Stimulated activated CD8-positive, alpha-beta memory T cell treated with anti-CD3 and anti-CD28 coated beads, Interleukin-15, amount 100 ng/mL, for 4 hours (primary cell): ENCODE data around the gene ZNF608.

Experiments used
- DNase-seq, 2 donors: peaks; one replicate each; pipeline ENCODE4 v3.0.0-alpha.2; 2020; ENCODE audit warnings: low read depth in 2 of 2

Gene ZNF608

DNA sequence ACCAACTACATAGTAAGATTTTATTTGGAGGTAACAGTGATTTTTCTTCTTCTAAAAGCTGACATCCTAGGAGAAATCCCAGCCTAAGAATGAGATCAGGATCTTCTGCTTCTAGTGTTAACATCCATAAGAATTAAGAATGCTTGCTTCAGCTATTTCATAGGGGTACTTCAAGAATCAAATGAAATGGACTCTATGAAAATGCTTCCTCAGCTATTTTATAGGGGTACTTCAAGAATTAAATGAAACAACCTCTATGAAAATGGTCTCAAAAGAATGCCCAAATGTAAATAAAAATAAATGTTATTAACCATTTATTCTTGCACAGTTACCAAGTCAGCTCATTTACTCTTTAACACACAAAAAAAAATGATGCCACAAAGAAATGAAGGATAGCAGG lies 31.5 kb downstream of the ZNF608 start:
- no peak for DNase-seq

DNA sequence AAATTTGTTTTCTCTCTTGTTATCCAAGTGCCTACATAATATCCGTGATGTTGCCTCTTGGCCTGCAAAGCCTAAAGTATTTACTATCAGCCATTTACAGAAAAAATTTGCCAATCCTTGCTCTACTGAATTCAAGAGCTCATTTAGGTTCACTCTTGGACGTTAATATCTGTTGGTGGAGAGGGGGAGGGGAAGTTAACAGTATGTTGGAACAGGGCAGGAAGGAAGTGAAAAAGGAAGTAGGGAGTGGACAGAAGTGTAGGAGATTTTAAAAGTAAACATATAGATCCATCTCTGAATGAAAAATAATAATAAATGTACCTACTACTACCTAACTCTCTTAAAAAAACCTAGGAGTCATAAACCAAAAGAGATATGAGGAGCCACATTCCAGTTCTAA lies 32.8 kb downstream of the ZNF608 start:
- DNase-seq: no peak

DNA sequence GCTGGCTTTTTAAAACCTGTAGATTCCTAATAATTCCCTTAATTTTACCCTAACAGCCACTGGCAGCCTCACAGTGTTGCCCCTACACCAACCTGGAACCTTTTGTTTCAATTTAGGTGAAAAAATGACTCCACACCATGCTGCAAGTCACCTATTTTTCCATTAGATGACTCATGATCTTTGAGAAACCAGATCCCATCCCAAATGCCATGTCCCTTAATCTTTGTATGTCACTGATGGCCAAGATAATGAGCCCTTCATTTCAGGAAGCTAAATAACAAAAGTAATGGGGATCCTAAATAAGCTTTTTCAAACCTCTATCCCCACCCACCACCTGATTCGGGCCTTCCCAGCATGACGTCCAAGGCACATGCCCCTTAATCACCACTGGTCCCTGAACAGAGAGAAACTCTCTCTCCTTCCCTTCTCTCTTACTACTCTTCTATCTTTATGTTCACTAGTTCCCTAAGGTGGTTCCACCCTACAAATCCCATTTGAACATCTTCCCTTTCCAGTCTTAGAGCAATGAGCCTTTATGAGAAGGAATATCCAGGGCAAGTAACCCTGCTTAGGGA lies 33.6 kb downstream of the ZNF608 start:
- no peak for DNase-seq

DNA sequence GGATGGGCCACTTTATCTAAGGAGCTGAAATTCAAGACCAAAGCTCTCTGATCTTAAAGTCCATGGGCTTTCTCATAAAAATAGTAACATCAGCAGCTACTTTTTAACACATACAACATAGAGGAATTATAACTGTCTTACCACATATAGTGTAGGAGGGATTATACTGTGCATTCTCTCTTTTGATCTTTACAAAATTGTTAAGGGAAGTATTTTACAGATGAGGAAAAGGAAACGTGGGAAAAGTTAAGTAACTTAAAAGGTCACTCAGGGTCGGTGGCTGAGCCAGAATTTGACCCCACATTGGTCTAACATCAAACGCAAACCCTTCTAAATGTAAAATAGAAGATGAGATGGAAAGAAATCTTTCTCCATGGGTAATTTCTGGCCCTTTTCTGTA lies 38.4 kb downstream of the ZNF608 start:
- DNase-seq: no peak

DNA sequence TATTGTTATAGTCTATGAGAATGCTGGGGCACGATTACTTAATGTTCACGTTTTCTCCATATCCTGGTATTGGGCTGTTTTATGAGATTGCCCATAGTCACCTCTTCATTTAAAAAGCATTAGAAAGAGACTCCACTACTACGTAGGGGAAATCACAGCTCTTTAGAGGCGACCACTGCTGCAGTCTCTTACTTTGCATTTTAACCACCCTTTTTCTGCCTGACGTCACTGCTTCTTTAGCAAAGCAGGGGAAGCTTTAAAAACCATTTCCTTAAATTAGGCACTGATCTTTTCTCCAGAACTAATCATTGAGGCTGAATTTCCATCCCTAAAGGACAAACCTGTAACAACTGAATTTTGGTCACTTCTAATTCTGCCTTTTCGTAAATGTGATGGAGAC lies 38.9 kb downstream of the ZNF608 start:
- DNase-seq: no peak

DNA sequence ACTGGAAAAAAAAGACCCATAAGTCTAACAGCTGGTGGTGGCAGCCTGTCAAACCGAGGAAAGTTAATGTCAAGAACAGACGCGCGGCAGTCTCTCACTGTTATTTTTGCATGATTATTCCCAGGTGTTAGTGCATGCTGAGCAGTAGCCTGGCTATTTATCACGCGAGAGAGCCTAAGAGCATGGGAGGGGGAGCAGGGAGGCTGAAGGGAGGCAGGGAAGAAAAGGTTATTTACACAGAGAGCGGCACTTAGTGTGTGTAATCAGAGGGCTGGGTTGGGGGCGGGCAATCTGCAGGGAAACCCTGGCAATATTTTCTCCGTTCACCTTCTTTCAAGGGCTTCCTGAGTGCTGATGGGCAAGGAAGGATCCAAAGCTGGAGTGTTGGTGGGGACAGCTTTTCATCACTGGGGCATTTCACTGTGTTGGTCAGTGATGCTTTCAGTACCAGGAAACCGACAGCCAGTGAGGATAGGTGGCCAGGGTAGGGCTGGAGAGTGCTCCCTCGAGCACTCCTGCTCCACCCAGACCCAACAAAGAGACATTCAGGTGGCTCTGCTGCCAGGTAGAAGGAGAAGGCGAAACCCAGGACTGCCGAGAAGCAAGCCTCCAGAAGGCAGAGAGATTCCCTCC lies 39.6 kb downstream of the ZNF608 start:
- no peak for DNase-seq

DNA sequence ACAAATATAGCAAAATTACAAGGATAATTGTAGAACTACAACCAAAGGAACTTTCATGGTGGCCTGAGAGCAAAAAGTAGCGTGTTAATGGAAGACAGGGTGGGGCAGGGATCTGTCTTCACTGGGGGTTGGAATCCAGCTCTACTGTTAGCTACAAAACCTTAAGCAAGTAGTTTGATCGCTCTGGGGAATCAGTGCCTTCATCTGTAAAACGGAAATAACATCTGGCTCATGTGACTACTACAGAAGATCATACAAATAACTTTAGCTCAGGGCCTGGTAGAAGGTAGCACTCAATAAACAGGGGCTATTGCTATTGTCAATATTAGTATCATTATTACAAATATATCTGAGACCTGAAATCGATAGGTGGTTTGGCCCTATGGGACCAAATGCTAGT lies 40.4 kb downstream of the ZNF608 start:
- no peak for DNase-seq

DNA sequence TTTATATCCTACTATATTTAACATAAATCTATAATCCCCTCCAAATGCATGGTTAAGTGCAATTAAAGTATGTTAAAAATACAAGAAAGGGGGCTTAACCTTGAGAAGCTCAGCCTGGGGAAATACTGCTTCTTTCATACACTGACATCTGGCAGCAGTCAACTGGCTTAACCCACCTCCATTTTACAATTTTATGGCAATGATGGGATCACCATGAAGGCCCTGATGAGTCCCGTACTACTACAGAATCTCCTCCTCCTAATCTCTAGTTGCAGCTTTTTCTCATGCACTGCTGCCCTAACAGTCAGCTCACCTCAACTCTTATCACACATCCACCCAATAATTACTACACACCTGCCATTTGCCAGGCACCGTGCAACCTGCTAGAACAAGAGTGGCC lies 40.9 kb downstream of the ZNF608 start:
- no peak for DNase-seq

DNA sequence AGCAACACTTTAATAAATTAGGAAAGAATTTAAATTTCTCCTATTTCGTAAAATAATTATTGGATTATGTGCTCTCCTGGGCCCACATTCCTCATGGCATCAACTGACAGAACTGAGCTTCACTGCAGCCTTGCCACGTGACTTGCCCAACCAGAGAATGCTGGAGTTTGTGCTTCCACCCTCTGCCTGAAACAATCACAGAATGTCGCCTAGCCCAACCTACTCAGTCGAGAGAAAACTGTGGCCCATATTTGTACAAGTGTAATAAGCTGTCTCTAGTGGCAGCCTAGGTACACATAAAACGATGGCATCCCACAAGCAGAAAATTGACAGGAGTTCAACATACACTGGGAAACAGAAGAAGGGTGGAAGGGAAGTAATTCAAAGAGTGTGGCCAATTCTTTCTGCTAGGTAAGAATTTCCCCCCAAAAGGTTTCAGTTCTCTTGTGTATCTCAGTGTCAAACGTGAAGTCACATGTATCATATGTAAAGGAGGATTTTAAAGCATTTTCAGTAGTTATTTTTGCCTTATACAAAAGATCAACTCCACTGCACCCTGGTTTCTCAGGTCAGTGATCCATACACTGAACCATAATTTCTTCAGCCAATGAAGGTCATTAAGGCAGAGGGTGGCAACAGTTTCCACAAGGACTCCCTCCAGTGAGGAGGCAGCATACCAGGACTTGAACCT lies 41.7 kb downstream of the ZNF608 start:
- DNase-seq: no peak

DNA sequence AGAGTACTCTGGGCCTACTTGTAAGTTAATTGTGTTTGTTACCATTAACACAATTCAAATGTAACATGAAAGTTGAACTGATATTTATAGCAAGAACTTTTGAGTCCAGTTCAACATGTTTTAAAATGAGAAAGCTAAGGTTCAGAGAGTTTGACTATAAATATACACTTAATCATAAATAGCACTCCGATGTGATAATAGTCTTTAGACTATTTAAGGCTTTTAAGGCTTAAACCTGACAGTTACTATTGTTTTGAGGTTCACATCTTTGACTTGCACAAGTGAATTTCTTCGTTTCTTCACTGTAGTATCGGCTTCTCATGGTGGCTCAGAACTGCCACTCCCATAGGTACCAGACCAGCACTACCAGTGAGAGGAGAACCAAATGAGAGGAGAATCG lies 42.4 kb downstream of the ZNF608 start:
- DNase-seq: no peak

DNA sequence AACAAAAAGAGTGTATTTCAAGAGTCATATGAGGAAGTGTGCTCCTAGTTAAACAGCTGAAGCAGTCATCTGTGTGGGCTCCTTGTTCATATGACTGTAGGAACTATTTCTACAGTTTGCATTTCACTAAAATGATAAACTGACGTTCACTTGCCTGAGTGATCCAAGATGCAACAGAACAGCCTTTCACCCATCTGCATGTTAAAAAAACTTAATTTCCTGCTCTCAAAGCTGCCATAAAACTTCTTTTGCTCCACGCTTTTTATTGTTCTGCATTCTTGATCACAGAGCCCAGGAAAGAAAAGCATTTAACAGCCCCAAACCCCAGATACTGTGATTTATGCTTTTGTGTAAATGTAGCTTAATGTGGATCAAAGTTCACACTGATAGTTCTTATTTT lies 43.9 kb downstream of the ZNF608 start:
- no peak for DNase-seq

DNA sequence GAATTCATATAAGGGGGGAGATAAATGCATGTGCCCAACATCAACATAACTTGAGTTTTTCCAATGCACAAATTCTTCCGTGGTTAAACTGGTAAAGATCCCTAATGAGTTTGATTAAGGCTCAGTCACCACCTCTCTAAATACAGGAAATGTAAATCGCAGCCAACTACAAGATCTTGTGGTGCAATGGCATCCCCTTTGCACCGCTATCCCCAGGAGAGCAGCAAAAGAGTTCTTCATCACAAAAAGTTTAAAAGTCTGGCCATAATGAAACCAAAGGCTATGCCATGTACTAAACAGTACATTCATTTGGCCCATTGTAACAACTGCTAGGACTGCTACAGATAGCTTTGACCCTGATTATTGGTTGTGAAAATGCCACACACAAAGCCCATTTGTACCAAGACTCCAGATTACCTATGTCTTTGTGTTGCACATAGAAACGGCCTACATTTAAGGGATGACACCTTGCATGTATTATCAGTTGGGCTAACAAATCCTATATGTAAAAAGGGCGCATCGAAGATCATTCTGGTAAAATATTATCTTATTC lies 44.5 kb downstream of the ZNF608 start:
- DNase-seq: no peak

DNA sequence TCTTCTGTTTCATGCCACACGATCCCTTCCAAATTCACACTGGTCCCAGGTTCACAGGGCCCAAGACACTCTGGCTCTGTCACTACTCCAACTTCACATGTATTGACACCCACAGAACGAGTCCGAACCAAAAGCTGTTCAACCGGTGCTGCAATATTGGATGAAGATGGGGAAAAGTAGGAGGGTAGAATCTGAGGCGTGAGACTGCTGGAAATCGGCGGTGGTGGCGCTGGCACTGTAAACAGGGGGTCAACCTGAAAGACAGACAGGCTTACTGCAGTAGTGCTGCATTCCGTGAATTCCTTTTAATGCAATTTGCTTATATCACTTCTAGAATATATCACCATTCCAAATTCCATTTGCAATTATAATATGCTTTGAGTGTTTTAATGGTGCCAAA lies 45.4 kb downstream of the ZNF608 start:
- no peak for DNase-seq

DNA sequence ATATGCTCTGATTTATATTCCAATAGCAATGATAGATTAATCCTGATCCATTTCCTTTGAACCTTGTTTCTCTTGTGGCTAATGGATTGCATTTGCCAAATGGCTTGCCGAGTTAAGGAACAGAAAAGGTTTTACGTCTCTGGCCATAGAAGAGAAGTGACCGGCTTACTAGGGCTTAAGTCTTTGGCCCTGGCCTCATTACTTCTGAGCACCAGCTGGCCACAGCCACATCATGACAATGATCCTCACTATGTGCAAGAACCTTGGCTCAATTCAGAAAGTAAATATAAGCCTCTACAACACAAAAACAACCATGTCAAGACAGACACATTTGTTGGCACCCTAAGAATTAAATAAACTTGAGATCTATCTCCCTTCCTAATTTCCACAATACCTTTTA lies 46.1 kb downstream of the ZNF608 start:
- no peak for DNase-seq

DNA sequence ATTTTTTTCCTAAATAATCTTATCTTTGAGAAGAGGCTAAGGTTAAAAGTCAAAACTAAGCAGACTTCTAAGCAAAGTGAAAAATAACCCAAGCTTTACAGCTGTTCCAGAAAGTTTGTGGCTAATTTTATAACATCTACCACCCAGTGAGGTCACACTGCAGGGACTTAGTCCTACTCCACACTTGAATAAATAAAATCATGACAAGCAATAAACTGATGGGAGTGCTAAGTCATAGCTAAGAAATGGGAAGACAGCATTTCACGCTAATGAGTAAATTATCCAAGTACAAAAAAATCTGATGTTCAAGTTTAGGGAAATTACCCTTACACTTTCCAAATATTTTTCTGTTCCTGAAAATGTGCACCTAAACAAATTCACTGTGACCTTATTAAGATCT lies 47.7 kb downstream of the ZNF608 start:
- no peak for DNase-seq

DNA sequence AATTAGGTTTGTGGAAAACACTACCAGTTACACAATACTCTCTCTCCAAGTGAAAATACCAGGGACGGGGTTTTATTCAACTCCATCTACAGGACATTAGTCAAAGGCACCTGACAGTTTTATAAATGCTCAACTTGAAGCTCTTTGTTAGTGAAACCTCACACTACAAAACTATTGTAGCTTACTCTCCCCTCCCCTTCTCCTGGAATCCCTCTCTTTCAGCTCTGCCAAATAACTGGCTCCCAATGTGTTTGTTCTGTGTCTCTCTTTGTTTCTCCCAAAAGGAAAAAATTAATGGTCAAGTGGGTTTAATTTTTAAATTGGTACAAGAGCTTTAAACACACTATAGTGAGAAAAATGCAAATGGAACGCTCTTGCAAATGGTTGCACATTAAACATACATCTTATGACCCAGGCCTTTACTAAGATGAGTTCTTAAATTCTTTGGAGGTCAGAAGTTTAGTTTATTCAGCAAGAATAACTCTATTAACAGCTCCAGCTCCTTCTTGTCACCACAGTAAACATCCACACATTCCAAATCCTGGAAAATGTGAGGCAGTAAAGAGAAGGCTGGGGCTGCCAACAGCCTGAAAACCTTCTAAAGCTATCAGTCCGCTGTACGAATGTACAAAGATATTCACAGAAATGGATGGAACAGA lies 48.4 kb downstream of the ZNF608 start:
- no peak for DNase-seq

DNA sequence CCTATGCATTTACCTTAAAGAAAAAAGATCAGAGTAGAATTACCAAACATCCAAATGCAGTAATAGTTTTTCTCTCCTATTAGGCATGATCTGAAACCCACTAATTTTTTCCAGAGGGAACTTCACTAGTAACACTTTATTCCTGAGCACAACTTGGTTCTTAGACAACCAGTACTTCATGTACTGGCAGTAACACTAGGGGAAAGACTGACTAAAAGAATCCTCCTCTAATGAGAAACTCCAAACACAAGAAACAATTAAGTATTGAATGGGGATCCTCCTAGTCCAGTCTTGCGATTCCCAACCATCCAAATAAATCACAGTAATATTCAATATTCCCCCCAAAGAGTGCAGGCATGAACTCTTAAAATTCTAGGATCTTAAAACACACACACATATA lies 48.9 kb downstream of the ZNF608 start:
- no peak for DNase-seq

DNA sequence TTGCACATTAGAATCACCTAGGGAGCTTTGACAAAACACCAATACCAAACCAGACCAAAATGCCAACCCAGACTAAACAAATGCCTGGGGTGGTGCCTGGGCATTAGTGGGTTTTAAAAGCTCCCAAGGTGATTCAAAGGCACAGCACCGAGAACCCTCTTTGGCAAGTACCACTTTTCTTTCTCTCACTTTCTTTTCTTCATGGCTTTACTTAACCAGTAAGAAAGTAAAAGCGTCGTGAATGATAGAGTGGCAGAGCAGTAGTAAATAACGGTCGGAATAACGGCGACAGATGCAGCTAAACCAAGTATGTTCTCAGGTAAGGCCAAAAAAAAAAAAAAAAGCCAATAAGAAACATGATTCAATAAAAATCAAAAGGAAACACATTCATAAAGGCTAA lies 49.5 kb downstream of the ZNF608 start:
- DNase-seq: no peak
